Forelimb muscle (tissue), 1 donor: ENCODE results near the gene GPNMB. TPM values are rescaled to one million over a fixed set of nuclear protein-coding genes. Genes with fewer than 3 reads are reported as not detected.
"Not testable (repeated sequence)": the region's sequence is repeated elsewhere in the genome, so short reads cannot be mapped to it uniquely, and the experiment has no call there.

Experiments used
- DNase-seq: peaks from one replicate; pipeline ENCODE4 v3.0.0-alpha.2; 2013; ENCODE audit warnings: low read depth
- polyA plus RNA-seq: library from polyadenylated mRNA; unstranded; fragments of 120-200 nt; gene quantifications from one replicate; pipeline ENCODE4 v1.2.1, GENCODE V29; 2013; ENCODE audit not compliant: insufficient read length

GPNMB gene
- polyA plus RNA-seq, 1 donor: 38.0 TPM

DNA sequence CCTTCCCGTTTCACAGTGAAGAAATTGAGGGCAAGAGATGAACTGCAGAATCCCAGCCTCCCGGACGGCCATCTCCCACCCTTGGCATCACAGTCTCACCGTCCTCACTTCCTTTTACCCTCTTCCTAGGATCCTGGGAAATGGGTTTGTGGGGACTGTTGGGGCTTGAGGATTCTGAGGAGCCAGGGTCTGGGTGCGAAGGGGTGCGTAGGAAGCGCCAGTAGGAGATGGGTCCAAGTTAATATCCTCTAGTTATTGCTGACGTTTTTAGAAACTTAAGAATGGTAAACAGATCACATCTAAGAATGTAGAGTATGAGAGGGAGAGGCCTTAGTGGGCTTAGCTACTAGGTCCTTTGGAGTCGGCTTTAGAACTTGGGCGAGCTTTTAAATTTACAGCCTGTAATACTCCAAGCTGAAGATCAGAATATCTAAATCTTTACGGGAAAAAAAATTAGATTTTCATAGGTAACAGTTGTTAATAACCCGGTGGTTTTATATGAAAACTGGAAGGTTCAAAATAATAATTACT lies 53.3 kb downstream of the GPNMB start:
- no peak for DNase-seq

DNA sequence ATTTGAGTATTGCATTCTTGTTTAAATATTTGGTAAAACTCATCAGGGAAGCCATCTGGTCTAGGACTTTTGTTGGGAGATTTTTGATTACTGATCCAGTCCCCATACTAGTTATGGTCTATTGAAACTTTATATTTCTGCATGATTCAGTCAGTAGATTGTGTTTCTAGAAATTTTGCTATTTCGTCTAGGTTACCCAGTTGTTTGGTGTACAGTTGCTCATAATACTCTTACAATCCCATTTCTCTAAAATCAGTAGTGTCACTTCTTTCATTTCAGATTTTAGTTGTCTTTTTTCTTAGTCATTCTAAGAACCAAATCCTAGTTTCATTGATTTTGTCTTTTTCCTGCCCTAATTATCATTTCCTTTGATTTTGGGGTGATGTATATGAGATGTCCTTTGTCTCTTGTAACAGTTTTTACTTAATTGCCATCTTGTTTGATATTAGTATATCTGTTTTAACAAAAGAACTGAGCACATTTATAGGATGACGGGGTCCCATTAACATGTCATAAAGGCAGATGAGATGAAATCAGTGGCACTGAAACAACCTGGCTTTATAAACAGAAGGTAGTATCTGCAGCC lies 60.5 kb downstream of the GPNMB start:
- no peak for DNase-seq

DNA sequence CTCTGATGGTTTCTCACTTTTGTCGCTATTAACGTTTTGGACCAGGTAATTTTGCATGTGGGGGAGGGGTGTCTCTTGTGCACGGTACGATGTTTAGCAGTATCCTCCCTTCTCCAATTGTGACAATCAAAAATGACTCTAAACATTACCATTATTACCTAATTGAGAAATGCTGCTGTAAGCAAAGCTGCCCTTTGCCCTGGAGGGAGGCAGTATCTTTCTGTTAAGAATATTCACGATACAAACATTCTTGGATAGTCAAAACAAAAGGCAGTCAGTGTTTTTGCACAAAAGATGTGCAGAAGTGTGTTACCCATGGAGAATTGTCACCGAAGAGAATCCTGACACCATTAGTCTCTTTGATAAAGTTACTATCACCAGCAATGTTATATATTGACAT lies 62.2 kb downstream of the GPNMB start:
- no peak for DNase-seq

GRCh38 chr7:23312141-23312540 lies 65.6 kb downstream of the GPNMB start:
- DNase-seq: not testable (repeated sequence)

DNA sequence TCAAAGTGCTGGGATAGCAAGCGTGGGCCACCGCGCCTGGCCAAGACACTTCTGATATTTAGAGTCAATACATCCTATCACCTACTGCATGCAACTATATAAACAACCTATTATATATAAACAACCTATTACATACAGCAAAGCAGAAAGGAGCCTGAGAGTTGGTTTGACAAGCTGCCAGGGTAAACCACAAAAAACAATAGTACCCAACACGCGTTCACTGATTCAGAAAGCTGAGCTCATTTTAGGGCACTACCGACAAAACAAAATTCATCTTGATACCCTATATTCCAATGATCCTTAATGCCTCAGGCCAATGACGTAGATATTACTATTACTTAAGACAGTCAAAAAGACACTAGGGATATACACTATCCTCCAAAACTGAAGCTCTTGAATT lies 68.8 kb downstream of the GPNMB start:
- DNase-seq: no peak

Other genes with a start within 250 kb of the GPNMB start
- gene HYCC1, start 232.6 kb upstream of the GPNMB start, polyA plus RNA-seq: 20.7 TPM
- gene KLHL7, start 141.0 kb upstream of the GPNMB start, polyA plus RNA-seq: 21.7 TPM
- gene NUP42, start 64.7 kb upstream of the GPNMB start, polyA plus RNA-seq: 39.0 TPM
- gene MALSU1, start 52.6 kb downstream of the GPNMB start, polyA plus RNA-seq: 72.5 TPM
- gene IGF2BP3, start 223.7 kb downstream of the GPNMB start, polyA plus RNA-seq: 27.8 TPM